DMS114 treated with DMSO at 0.1 percent for 48 hours (cell line): ENCODE results near the gene RFPL1.
A peak's percentile ranks its signal among the peaks of the same experiment; 100 is the strongest.
"Not testable (repeated sequence)": the region's sequence is repeated elsewhere in the genome, so short reads cannot be mapped to it uniquely, and the experiment has no call there.

ENCODE experiments used
- DNase-seq: peaks from one replicate; lab custom pipeline; 2025; ENCODE audit not compliant: unreplicated experiment; lab: John Stamatoyannopoulos, UW

RFPL1 gene

GRCh38 chr22:29438283-29438682 lies at the start of gene RFPL1:
Gene RFPL1 (plus strand): TSS chr22:29438583.
- DNase-seq = not testable (repeated sequence)

- DNase-seq = no peak
These were observed 49.7 kb upstream of the RFPL1 start for GRCh38 chr22:29388759-29389090.

GRCh38 chr22:29390270-29390669 lies 48.1 kb upstream of the RFPL1 start:
- no peak for DNase-seq

GRCh38 chr22:29391546-29391945 lies 46.8 kb upstream of the RFPL1 start:
- DNase-seq = no peak

- no peak for DNase-seq
These were observed 45.3 kb upstream of the RFPL1 start for GRCh38 chr22:29393019-29393608.

- peak; percentile 77 for DNase-seq
These were observed 43.3 kb upstream of the RFPL1 start for GRCh38 chr22:29394931-29395581.

- no peak for DNase-seq
These were observed 42.3 kb upstream of the RFPL1 start for GRCh38 chr22:29396126-29396525.

- DNase-seq = no peak
These were observed 40.6 kb upstream of the RFPL1 start for GRCh38 chr22:29397791-29398190.

GRCh38 chr22:29400576-29400975 lies 37.8 kb upstream of the RFPL1 start:
- DNase-seq = no peak

- DNase-seq = not testable (repeated sequence)
These were observed 36.8 kb upstream of the RFPL1 start for GRCh38 chr22:29401538-29401937.

- DNase-seq = no peak
These were observed 29.4 kb upstream of the RFPL1 start for GRCh38 chr22:29408940-29409339.

GRCh38 chr22:29411569-29412211 lies 26.7 kb upstream of the RFPL1 start:
- DNase-seq = not testable (repeated sequence)

GRCh38 chr22:29412772-29413171 lies 25.6 kb upstream of the RFPL1 start:
- not testable (repeated sequence) for DNase-seq

- not testable (repeated sequence) for DNase-seq
These were observed 23.3 kb upstream of the RFPL1 start for GRCh38 chr22:29414951-29415591.

GRCh38 chr22:29418704-29419103 lies 19.7 kb upstream of the RFPL1 start:
- DNase-seq = not testable (repeated sequence)

- DNase-seq = no peak
These were observed 11.9 kb upstream of the RFPL1 start for GRCh38 chr22:29426476-29426875.

- no peak for DNase-seq
These were observed 11.1 kb upstream of the RFPL1 start for GRCh38 chr22:29427176-29427760.

- no peak for DNase-seq
These were observed 6.4 kb upstream of the RFPL1 start for GRCh38 chr22:29431986-29432385.

- DNase-seq = no peak
These were observed 4.5 kb upstream of the RFPL1 start for GRCh38 chr22:29433856-29434255.

GRCh38 chr22:29434288-29434687 lies 4.1 kb upstream of the RFPL1 start:
- no peak for DNase-seq

GRCh38 chr22:29435236-29436136 lies 2.9 kb upstream of the RFPL1 start:
- no peak for DNase-seq
